ENCODE data around the gene SEC61G. TPM values are rescaled to one million over a fixed set of nuclear protein-coding genes. Genes with fewer than 3 reads are reported as not detected.
A peak's percentile ranks its signal among the peaks of the same experiment; 100 is the strongest.

The SEC61G gene
- total and polyA plus RNA-seq, 2 experiments from 2014 or later = 551 to 670 TPM

GRCh38 chr7:54709283-54709682 is 49.7 kb downstream of the SEC61G start:
- Histone ChIP-seq H3K9me3 (ENCODE audit: low read depth) (no peaks in the 10 kb centered on the region), H3F3A (ENCODE audit: insufficient read depth) (no peaks in the 10 kb centered on the region), H3K4me2 (ENCODE audit: unreplicated experiment) (no peak overlapping the region), H3K36me3 (ENCODE audit: low read depth) (no peaks in the 10 kb centered on the region), H2AFZ (no peak overlapping the region), H4K20me1 (ENCODE audit: insufficient read depth) (no peaks in the 10 kb centered on the region), H3K4me1 (ENCODE audit: insufficient read depth) (no peaks in the 10 kb centered on the region), H3K27ac (no peak overlapping the region), H3K79me2 (ENCODE audit: insufficient read depth) (no peaks in the 10 kb centered on the region), H3K27me3 (replicated peaks; ENCODE audit: insufficient read depth) (no peaks in the 10 kb centered on the region), H3K9me2 (ENCODE audit: insufficient read depth) (no peaks in the 10 kb centered on the region), H3K9ac (no peak overlapping the region), H3K4me3 (no peak overlapping the region)
- in situ Hi-C loops (cut with MboI) = no loop called here
- TF ChIP-seq EZH2 (IDR thresholded peaks at IDR 0.05; ENCODE audit: insufficient read depth, poor library complexity, severe bottlenecking) = no peak
- no peak for TF ChIP-seq EZH2phosphoT487 (IDR thresholded peaks at IDR 0.05; ENCODE audit: insufficient read depth, low read depth)
- no peak for DNase-seq
- 7 to 18% methylated on average over 1 of the region's 1 CpG for WGBS, 2 experiments (ENCODE audit: low coverage in 1 of 2, low lambda C conversion rate in 2 of 2, missing lambda C conversion rate in 2 of 2)

GRCh38 chr7:54705436-54705835 is 53.6 kb downstream of the SEC61G start:
- in situ Hi-C loops (cut with MboI) = no loop called here
- Histone ChIP-seq H3K4me1 (ENCODE audit: insufficient read depth) (no peaks in the 10 kb centered on the region), H3K79me2 (ENCODE audit: insufficient read depth) (no peaks in the 10 kb centered on the region), H3K9me3 (ENCODE audit: low read depth) (no peaks in the 10 kb centered on the region), H3F3A (ENCODE audit: insufficient read depth) (no peaks in the 10 kb centered on the region), H3K4me3 (no peak overlapping the region), H3K4me2 (ENCODE audit: unreplicated experiment) (no peak overlapping the region), H3K36me3 (ENCODE audit: low read depth) (no peaks in the 10 kb centered on the region), H3K27ac (no peak overlapping the region), H3K9me2 (ENCODE audit: insufficient read depth) (no peaks in the 10 kb centered on the region), H2AFZ (no peak overlapping the region), H4K20me1 (ENCODE audit: insufficient read depth) (no peaks in the 10 kb centered on the region), H3K27me3 (replicated peaks; ENCODE audit: insufficient read depth) (0 out of 2 replicates have a peak, but pooled peaks cover 11% of the 10 kb centered on the region), H3K9ac (no peak overlapping the region)
- peak; percentile 62 for DNase-seq
- 23 to 25% methylated on average over 4 of the region's 4 CpGs for WGBS, 2 experiments (ENCODE audit: low coverage in 1 of 2, low lambda C conversion rate in 2 of 2, missing lambda C conversion rate in 2 of 2)
- TF ChIP-seq EZH2 (IDR thresholded peaks at IDR 0.05; ENCODE audit: insufficient read depth, poor library complexity, severe bottlenecking) (no peak), EZH2phosphoT487 (IDR thresholded peaks at IDR 0.05; ENCODE audit: insufficient read depth, low read depth) (no peak)

GRCh38 chr7:54704851-54705250 is 54.2 kb downstream of the SEC61G start:
- no peaks in the 10 kb centered on the region for H3K9me3 ChIP-seq (ENCODE audit: low read depth)
- DNase-seq = no peak
- no peaks in the 10 kb centered on the region for H3K4me1 ChIP-seq (ENCODE audit: insufficient read depth)
- no peak overlapping the region for H3K4me2 ChIP-seq (ENCODE audit: unreplicated experiment)
- no peaks in the 10 kb centered on the region for H3K79me2 ChIP-seq (ENCODE audit: insufficient read depth)
- H2AFZ ChIP-seq = no peak overlapping the region
- TF ChIP-seq EZH2phosphoT487 (IDR thresholded peaks at IDR 0.05; ENCODE audit: insufficient read depth, low read depth) = no peak
- no peak for TF ChIP-seq EZH2 (IDR thresholded peaks at IDR 0.05; ENCODE audit: insufficient read depth, poor library complexity, severe bottlenecking)
- no peaks in the 10 kb centered on the region for H3K9me2 ChIP-seq (ENCODE audit: insufficient read depth)
- H4K20me1 ChIP-seq (ENCODE audit: insufficient read depth) = no peaks in the 10 kb centered on the region
- 0 out of 2 replicates have a peak, but pooled peaks cover 11% of the 10 kb centered on the region for H3K27me3 ChIP-seq (replicated peaks; ENCODE audit: insufficient read depth)
- no peaks in the 10 kb centered on the region for H3F3A ChIP-seq (ENCODE audit: insufficient read depth)
- no peak overlapping the region for H3K9ac ChIP-seq
- no peak overlapping the region for H3K27ac ChIP-seq
- no peak overlapping the region for H3K4me3 ChIP-seq
- no peaks in the 10 kb centered on the region for H3K36me3 ChIP-seq (ENCODE audit: low read depth)
- in situ Hi-C loops (cut with MboI) = no loop called here
- 1 to 2% methylated on average over 2 of the region's 2 CpGs for WGBS, 2 experiments (ENCODE audit: low coverage in 1 of 2, low lambda C conversion rate in 2 of 2, missing lambda C conversion rate in 2 of 2)

Other genes with a start within 250 kb of the SEC61G start
- not detected in 2 replicates for gene VSTM2A, start 216.8 kb downstream of the SEC61G start, total RNA-seq (2014; rRNA removed; shearing (Covaris generic))
- gene VSTM2A, start 216.8 kb downstream of the SEC61G start, polyA plus RNA-seq (2016; fragmentation: Nextera tagmentation; extraction: Ambion mirVana) = not detected in 2 replicates